OCI-M1 (cell line): ENCODE results near the gene TSG101.
A peak's percentile ranks its signal among the peaks of the same experiment; 100 is the strongest.

Experiments used
- DNase-seq: peaks from one replicate; lab custom pipeline; 2025; lab: John Stamatoyannopoulos, UW

TSG101 gene

DNA sequence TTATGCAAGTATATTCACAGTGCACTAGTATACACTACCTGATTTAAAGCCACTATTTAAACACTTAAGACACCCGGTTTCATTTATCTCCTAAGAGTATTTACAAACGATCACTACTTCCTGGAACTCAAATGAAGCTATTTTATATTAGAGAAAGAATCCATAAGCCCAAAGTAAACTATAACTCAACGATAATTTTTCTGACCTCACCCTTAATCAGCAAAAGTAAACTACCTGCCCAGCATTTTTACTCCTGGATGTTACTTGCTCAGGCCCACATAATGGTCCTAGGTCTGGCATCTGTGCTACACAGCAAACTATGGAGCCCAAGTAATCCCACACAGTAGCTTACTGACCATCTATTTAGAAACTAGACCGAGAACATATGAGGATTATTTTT lies 33.4 kb downstream of the TSG101 start:
- no peak for DNase-seq

DNA sequence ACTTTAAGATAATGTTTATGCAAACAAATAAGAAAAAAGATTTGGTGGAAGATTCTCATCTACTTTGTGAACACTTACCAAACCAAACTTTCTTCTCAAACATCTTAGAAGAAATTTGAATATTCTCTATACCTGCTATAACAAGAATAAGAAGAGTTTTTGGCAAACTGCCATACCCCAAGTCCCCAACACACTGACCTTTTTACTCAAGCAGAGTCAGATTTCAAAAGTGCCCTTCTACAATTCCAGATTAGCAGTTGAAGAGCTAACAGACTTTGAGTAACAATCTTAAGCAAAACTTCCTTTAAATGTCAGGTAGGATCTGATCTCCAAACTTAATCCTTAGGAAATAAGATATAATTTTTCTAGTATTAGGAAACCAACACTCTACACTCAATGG lies 33.9 kb downstream of the TSG101 start:
- DNase-seq = peak; percentile 5

DNA sequence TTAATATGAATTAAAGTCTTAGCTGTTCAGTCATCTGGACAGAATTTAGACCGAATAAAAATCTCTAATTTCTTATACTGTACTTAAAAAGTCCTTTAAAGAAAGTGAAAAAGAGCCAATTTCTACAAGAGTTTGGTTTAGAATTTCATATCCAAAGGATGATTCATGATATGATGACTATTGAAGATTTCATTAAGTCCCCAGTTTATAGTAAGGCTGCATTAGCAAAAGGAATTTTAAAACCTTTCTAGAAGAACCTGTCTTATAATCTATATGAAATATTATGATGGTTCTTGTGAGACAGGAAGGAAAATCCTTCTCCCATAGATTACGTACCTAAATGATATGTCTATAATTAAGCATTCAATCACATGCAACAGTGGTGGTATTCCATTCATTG lies 34.8 kb downstream of the TSG101 start:
- DNase-seq = no peak

DNA sequence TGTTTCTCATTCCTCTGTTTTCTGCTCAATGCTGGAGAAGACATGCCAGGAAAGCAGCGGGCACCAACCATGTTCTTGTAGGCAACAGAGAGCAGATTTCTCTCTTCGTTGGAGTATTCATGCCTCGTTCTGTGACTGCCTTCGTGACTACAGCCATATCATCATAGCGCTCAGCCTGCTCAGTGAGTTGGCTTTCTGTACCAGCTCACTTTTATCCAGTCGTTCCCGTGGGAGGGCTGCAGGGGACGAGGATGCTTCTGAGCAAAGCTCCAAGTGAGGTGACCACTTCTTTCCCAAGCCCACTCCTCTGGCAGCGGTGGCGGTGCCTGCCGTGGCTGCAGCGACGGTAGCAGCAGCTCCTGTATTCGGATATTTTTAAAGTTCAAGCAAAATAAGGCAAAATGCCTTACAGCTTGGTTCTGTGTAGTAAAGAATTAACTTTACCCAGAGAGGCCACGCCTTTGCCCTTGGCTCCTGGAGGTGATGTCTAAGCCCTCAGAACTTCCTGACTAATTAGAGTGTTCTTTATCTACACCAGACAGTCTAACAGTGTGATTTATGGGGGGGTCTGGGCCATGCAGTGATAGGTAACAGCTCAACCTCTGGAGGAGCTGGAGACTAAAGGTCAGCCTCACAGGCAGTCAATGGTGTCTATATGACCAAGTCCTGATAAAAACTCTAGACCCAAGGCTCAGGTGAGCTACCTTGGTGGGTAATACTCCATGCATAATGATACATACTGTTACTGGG lies 35.8 kb downstream of the TSG101 start:
- no peak for DNase-seq

DNA sequence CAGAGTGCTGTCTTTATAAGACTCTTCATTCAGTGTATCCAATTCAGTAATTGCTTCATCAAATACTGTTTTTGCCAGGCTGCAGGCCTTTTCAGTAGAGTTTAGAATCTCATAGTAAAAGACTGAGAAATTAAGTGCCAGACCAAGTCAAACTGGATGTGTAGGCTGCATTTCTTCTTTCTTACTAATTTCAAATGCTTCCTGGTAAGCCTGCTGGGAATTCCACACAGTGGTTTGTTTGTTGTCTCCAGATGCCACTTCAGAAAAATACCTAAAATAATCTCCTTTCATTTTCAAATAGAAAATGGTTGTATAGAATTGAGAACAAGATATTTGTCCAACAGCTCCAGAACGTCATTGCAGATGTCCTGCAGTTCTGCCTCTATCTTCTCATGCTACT lies 36.4 kb downstream of the TSG101 start:
- no peak for DNase-seq

DNA sequence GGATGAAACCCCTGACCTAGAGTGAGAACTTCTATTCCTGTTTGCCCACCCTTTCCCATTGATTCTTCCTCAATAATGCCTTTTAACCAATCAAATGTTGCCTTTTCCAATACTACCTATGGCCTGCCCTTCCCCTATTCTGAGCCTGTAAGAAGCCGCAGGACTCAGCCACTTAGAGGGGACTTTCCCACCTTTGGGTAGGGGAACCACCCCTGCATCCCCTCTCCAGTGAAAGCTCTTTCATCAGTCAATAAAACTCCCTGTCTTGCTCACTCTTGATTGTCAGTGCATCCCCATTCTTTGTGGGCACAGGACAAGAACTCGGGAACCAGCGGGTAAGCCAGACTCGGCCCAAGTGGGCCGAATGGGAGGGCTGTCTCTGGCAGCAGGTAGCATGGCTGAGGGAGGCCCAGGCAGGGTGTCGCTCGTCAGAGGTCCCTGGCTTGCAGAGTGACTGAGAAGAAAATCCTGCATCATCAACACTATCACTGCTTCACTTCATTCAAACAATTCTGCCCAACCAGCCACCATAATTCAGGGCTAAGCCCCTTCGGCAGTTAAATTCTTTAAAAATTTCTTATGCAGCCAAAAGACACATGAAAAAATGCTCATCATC lies 40.7 kb downstream of the TSG101 start:
- no peak for DNase-seq

DNA sequence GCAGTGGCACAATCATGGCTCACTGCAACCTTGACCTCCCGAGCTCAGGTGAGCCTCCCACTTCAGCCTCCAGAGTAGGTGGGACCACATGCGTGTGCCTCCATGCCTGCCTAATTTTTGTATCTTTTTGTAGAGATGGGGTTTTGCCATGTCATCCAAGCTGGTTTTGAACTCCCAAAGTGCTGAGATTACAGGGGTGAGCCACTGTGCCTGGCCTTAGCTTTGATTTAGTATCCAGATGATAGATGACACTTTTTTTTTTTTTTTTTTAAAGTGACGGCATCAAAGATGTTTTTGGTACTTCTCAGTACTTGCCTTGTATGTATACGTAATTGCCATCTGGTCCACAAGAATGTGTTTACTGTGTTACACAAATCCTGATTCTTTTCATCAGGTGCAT lies 47.7 kb downstream of the TSG101 start:
- no peak for DNase-seq

DNA sequence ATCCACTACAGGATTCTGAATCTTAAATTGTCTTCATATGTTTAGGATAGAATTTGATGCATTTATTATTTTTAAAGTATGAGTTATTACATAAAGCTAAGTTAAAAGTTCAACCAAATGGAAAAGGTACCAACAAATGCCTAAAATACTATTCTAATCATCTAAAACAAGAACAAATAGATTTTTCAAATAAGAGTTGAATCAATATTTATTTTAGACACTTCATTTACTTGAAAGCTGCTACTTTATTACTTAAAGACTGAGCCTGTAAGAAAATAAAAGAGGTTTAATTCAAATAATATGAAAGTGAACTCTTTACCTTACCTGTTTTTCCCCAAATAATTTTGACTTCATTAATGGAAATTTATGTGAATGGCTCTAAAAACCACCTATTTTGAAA lies 54.2 kb downstream of the TSG101 start:
- no peak for DNase-seq

DNA sequence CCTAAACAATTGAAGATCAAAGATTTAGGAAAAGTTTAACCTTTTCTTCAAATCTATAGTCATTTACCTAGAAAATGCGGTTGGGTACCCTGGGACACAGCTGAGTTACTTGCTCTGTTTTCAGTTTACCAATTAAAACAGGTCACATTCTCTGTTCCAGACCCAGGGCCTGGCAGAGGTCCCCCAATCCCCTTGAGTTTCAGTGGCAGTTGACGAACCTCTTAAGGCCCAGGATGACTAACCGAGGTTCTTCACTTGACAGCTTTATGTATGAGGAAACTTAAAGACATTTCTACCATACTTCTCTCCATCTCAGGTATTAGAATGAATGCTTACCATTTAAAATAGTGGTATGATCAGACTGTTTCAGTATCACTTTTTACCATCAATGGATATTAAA lies 54.7 kb downstream of the TSG101 start:
- no peak for DNase-seq

DNA sequence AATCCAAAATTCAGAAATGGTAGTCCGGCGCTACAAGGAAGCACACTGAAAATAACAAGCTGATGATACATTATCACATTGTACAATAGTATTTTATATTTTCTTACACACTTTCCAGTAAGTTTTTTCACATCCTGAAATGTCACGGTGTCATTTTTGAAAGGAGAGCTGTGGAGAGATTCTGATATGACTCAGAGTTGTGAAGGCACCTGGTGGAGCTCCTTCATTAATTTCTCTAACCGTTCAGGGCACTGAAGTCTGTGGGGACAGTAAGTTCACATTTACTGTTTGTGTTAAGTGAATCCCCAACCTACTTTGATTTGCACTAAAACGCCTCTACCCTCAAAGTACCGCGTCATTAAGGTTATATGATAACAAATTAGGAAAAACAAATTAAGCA lies 57.8 kb downstream of the TSG101 start:
- DNase-seq = no peak

DNA sequence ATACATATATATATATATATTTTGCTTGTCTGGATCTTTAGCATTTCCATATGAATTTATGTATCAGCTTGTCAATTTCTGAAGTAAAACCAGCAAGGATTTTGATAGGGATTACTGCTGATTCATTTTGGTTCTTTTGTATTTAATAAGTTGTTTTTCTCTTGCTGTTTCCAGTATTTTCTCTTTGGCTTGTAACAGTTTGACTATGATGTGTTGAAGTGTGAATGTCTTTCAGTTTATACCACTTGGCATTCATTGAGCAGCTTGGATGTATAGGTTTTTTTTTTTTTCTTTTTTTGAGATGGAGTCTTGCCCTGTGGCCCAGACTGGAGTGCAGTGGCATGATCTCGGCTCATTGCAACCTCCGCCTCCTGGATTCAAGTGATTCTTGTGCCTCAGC lies 58.7 kb downstream of the TSG101 start:
- DNase-seq = no peak

DNA sequence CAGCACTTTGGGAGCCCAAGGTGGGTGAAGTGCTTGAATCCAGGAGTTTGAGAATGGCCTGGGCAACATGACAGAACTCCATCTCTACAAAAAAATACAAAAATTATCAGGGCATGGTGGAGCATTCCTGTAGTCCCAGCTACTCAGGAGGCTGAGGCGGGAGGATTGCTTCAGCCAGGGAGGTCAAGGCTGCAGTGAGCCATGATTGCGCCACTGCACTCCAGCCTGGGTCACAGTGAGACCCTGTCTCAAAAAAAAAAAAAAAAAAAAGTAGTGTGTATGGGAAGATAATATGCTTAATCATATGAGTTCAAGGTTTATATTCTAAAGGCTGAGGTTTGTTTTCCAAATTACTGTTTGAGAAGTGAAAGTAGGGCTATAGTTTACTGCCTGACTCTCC lies 60.3 kb downstream of the TSG101 start:
- DNase-seq = no peak

DNA sequence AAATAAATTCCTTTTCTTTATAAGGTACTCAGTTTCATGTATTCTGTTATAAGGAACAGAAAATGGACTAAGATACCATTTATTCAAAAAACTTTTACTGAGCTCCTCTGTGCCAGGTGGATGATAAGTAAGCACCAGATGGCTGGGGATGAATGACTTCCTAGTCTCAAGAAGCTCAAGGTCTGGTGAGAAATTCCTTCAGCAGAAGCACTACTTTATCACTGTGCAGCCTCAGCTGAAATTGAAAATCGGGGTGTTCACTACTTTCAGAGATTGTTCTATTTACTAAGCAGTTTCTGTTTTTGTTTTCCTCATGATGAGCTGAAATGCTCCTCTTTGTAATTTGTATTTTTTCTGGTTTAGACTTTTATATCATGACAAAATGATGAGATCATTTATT lies 63.3 kb downstream of the TSG101 start:
- DNase-seq = no peak

DNA sequence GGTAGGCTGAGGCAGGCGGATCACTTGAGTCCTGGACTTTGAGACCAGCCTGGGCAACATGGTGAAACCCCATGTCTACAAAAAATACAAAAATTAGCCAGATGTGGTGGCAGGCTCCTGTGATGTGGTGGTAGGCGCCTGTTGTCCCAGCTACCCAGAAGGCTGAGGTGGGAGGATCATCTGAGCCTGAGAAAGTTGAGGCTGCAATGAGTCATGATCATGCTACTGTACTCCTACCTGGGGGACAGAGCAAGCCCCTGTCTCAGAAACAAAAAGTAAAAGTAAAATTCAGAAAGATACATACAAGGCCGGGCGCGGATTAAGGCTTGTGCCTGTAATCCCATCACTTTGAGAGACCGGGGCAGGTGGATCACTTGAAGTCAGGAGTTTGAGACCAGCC lies 64.8 kb downstream of the TSG101 start:
- DNase-seq = no peak

DNA sequence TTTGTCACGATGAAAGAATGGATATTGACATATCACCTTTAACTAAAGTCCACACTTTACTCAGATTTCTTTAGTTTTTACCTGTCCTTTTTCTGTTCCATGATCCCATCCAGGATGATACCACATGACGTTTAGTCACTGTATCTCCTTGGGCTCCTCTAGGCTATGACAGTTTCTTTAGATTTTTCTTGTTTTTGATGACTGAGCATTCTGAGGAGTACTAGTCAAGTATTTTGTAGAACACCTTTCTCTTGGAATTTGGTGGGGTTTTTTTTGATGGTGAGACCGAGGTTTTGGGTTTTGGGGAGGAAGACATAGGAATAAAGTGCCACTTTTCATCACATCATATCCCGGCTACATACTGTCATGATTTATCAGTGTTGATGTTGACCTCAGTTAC lies 67.1 kb downstream of the TSG101 start:
- DNase-seq = no peak

DNA sequence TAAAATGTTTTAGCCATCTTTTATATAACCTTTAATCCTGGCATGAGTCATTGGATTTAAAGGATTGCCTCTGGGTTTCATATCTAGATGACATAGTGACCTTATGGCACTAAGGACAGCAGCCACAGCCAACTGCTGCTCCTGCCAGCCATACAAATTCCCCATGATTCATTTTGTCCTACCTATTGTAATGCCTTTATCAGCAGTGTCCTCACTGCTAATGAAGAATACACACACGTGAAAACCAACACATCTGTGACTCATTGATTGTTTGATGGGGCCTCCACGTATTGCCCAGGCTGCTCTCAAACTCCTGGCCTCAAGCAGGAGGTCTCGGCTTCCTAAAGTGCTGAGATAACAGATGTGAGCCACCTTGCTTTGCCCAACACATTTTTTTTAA lies 69.3 kb downstream of the TSG101 start:
- DNase-seq = peak; percentile 39

DNA sequence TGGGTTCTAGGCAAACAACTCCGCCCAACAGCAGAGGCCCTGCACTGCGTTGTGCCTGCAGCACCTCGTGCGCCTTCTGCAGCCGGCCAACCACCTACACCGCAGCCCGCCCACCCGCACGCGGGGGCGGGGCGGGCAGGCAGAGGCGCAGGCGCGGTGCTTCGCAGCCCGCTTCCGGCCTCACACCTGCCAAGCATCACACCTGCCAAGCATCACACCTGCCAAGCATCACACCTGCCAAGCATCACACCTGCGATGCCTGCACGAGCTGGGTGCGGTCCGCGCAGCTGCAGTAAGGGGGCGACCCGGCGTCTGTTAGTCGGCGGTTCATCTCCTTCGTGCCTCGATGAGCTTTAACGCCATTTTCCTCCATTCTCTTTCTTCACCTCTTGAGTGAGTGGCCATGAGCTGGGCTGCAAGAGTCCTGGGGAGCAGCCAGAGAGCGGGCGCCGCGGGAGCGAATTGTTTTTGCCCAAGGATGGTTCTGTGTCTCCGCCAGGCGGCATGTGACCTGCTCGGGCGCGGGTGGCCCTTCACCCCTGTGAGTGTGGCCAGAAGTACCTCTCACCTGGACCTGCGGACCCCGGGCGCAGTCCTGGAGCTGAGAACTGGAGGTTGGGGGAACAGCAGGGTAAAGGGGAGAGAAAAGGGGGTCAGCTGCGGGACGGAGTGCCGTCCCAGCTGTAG lies 70.9 kb downstream of the TSG101 start, which contains the start of gene LDHAL6A:
Gene LDHAL6A (plus strand): TSS at position 171 of the 687 bp plus-strand sequence. CDS start 825 bp downstream, outside the sequence.
- DNase-seq = no peak

DNA sequence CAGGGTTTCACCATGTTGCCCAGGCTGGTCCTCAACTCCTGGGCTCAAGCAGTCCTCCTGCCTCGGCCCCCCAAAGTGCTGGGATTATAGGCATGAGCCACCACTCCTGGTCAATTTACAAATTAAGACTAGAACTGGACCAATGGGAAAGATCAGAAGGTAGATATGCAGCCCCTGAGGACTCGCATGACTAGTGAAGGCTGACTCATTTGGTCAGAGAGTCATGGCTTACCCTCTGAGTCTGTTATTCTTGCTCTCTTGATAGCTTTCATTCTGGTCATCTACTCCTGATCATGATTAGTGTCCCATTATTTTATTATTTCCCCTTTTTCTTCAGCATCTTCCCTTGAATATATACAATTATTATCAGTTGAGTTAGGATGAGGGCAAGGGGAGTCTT lies 73.8 kb downstream of the TSG101 start:
- no peak for DNase-seq

DNA sequence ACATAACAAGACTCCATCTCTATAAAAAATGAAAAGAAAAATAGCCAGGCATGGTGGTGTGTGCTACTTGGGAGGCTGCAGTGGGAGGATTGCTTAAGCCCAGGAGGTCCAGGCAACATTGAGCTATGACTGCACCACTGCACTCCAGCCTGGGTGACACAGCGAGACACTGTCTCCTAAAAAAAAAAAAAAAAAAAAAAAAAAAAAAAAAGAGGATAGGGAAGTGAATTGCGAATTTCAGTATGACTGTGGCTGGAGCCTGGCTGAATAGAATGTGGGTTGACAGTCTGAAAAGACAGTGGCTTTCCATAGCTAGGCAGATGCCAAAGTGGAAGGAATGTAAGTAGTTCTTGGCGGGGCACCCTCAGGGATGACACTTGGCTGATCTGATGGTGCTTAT lies 77.5 kb downstream of the TSG101 start:
- DNase-seq = no peak

DNA sequence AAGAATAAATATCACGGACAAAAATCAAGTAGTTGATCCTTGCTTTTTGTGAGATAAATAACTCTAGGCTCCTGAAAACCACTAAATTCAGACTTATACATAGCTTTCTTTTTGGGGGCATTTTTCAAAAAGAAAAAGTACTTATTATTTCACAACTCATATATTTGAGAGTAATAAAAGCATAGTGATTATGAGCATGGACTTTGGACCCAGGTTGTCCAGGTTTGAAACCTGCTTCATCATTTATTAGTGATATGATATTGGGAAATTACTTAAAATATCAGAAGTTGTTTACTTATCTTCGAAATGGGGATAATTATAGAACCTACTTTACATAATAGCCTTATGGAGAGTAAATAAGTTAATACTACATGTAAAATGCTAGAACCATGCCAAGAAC lies 88.1 kb downstream of the TSG101 start:
- DNase-seq = no peak
